Epithelial cell of proximal tubule (primary cell): ENCODE measurements around the gene PALD1. TPM values are rescaled to one million over a fixed set of nuclear protein-coding genes. Genes with fewer than 3 reads are reported as not detected.

Experiments used
- DNase-seq: peaks from one replicate; pipeline ENCODE4 v3.0.0-alpha.2; 2011; ENCODE audit warnings: low read depth
- H3K4me3 ChIP-seq: 2 replicates; pipeline ENCODE4 v1.5.1; 2011; ENCODE audit warnings: low read depth, mild to moderate bottlenecking, low read length
- CTCF ChIP-seq: conservative IDR thresholded peaks from 2 replicates; pipeline ENCODE4 v1.5.1; 2012; ENCODE audit warnings: low read depth, mild to moderate bottlenecking, low read length
- total RNA-seq: library from RNA; depleted of rRNA; stranded (reverse); fragments of >200 nt; gene quantifications from 2 replicates; pipeline ENCODE4 v1.2.3, GENCODE V29; 2015

Gene PALD1
- total RNA-seq, 1 donor from 2014 or later = 3.3 TPM

GRCh38 chr10:70487824-70488223 lies 9.3 kb downstream of the PALD1 start:
- no peak overlapping the region for H3K4me3 ChIP-seq
- no peak for DNase-seq
- no peak for TF ChIP-seq CTCF

- no peak overlapping the region for H3K4me3 ChIP-seq
- no peak for DNase-seq
- TF ChIP-seq CTCF = no peak
These were observed 11.6 kb downstream of the PALD1 start for GRCh38 chr10:70490142-70490541.

GRCh38 chr10:70491614-70492013 lies 13.0 kb downstream of the PALD1 start:
- no peak for TF ChIP-seq CTCF

GRCh38 chr10:70492786-70493659 lies 14.5 kb downstream of the PALD1 start:
- no peak for TF ChIP-seq CTCF
- DNase-seq = no peak
- H3K4me3 ChIP-seq = no peak overlapping the region

More at GRCh38 chr10:70491614-70492013, 13.0 kb downstream of the PALD1 start:
- H3K4me3 ChIP-seq = no peak overlapping the region
- no peak for DNase-seq

GRCh38 chr10:70493660-70494234 lies 15.2 kb downstream of the PALD1 start:
- DNase-seq = no peak
- no peak overlapping the region for H3K4me3 ChIP-seq
- no peak for TF ChIP-seq CTCF

- TF ChIP-seq CTCF = no peak
- no peak for DNase-seq
- H3K4me3 ChIP-seq = no peak overlapping the region
These were observed 16.0 kb downstream of the PALD1 start for GRCh38 chr10:70494536-70494935.

GRCh38 chr10:70494966-70495365 lies 16.4 kb downstream of the PALD1 start:
- TF ChIP-seq CTCF = no peak
- no peak for DNase-seq
- H3K4me3 ChIP-seq = no peak overlapping the region
